Choroid plexus epithelial cell (primary cell): ENCODE data around the gene EXTL2.
"Not testable (repeated sequence)": the region's sequence is repeated elsewhere in the genome, so short reads cannot be mapped to it uniquely, and the experiment has no call there.

ENCODE experiments used
- DNase-seq: peaks from one replicate; pipeline ENCODE4 v3.0.0-alpha.2; 2010; ENCODE audit warnings: low read depth
- H3K4me3 ChIP-seq: 2 replicates; pipeline ENCODE4 v1.5.1; 2011; ENCODE audit warnings: low read depth, mild to moderate bottlenecking, control low read depth, low read length, moderate library complexity
- CTCF ChIP-seq: conservative IDR thresholded peaks from 2 replicates; pipeline ENCODE4 v1.5.1; 2011; ENCODE audit warnings: low read depth, mild to moderate bottlenecking, control low read depth, inconsistent platforms, low read length, moderate library complexity

EXTL2 gene

GRCh38 chr1:100936194-100936967 is 41.7 kb upstream of the EXTL2 start:
- no peak overlapping the region for H3K4me3 ChIP-seq
- no peak for TF ChIP-seq CTCF
- DNase-seq, result no peak

GRCh38 chr1:100933555-100933954 is 38.9 kb upstream of the EXTL2 start:
- H3K4me3 ChIP-seq, DNase-seq: not testable (repeated sequence)

GRCh38 chr1:100931716-100932115 is 37.1 kb upstream of the EXTL2 start:
- H3K4me3 ChIP-seq, result no peak overlapping the region
- no peak for TF ChIP-seq CTCF
- DNase-seq, result no peak

- H3K4me3 ChIP-seq, result no peak overlapping the region
- no peak for DNase-seq
- TF ChIP-seq CTCF, result no peak
Measured at GRCh38 chr1:100930494-100930893, 35.9 kb upstream of the EXTL2 start.

- no peak for DNase-seq
- H3K4me3 ChIP-seq, result no peak overlapping the region
- peak; percentile 21 for TF ChIP-seq CTCF
Measured at GRCh38 chr1:100928128-100928527, 33.5 kb upstream of the EXTL2 start.

- H3K4me3 ChIP-seq, result no peak overlapping the region
- DNase-seq, result no peak
- TF ChIP-seq CTCF, result no peak
Measured at GRCh38 chr1:100927276-100927675, 32.6 kb upstream of the EXTL2 start.

- no peak for TF ChIP-seq CTCF
- no peak for DNase-seq
- H3K4me3 ChIP-seq, result no peak overlapping the region
Measured at GRCh38 chr1:100926240-100926639, 31.6 kb upstream of the EXTL2 start.
